A673 (cell line): ENCODE data around the gene KIR2DL3. TPM values are rescaled to one million over a fixed set of nuclear protein-coding genes. Genes with fewer than 3 reads are reported as not detected.
"Not testable (repeated sequence)": the region's sequence is repeated elsewhere in the genome, so short reads cannot be mapped to it uniquely, and the experiment has no call there.

Source experiments
- Bru-seq: library from RNA; stranded (reverse); fragments of 400-500 nt; gene quantifications from one replicate; lab custom pipeline; 2021; lab: Mats Ljungman, UMichigan
- BruChase-seq, 2 experiments: library from RNA; stranded (reverse); fragments of 400-500 nt; gene quantifications; one replicate each; lab custom pipeline; 2021; lab: Mats Ljungman, UMichigan
- BruUV-seq: library from RNA; stranded (reverse); fragments of 400-500 nt; replicated peaks from 2 replicates; lab custom pipeline; 2021; lab: Mats Ljungman, UMichigan
- CTCF ChIA-PET: fragments of 300-600 bp; sonication (Branson Sonifier 250); formaldehyde crosslinking; loops from one replicate; lab custom pipeline; 2022; ENCODE audit warnings: antibody characterized with exemption; lab: Charles Lee
- POLR2A ChIA-PET: fragments of 300-600 bp; sonication (Branson Sonifier 250); formaldehyde crosslinking; loops from one replicate; lab custom pipeline; 2022; ENCODE audit warnings: antibody characterized with exemption; ENCODE audit not compliant: low non-redundant PET; lab: Charles Lee
- DNase-seq: peaks from one replicate; pipeline ENCODE4 v3.0.0-alpha.2; 2015; ENCODE audit warnings: low spot score
- H3K27ac ChIP-seq: fragments of 200-600 bp; sonication (generic); 2 replicates; pipeline ENCODE4 v1.5.1; 2016; ENCODE audit warnings: mixed run types, low read depth, mild to moderate bottlenecking, mixed read lengths, antibody characterized with exemption, low read length; ENCODE audit not compliant: poor library complexity, severe bottlenecking
- H3K27me3 ChIP-seq: fragments of 200-600 bp; sonication (generic); replicated peaks from 2 replicates; pipeline ENCODE4 v1.6.1; 2017; ENCODE audit warnings: mixed run types, low read depth, mild to moderate bottlenecking, mixed read lengths, antibody characterized with exemption, low read length; ENCODE audit not compliant: insufficient read depth, poor library complexity
- H3K36me3 ChIP-seq: fragments of 200-600 bp; sonication (generic); 2 replicates; pipeline ENCODE4 v1.6.1; 2016; ENCODE audit warnings: mixed run types, mild to moderate bottlenecking, mixed read lengths, antibody characterized with exemption, low read length; ENCODE audit not compliant: insufficient read depth, poor library complexity, severe bottlenecking
- H3K4me1 ChIP-seq: fragments of 200-600 bp; sonication (generic); 2 replicates; pipeline ENCODE4 v1.6.1; 2017; ENCODE audit warnings: mixed run types, mild to moderate bottlenecking, mixed read lengths, antibody characterized with exemption, low read length; ENCODE audit not compliant: insufficient read depth, poor library complexity, severe bottlenecking
- H3K4me3 ChIP-seq: fragments of 200-600 bp; sonication (generic); 2 replicates; pipeline ENCODE4 v1.5.1; 2016; ENCODE audit warnings: low read depth, mixed run types, mild to moderate bottlenecking, mixed read lengths, low read length; ENCODE audit not compliant: poor library complexity, severe bottlenecking
- H3K9me3 ChIP-seq: fragments of 200-600 bp; sonication (generic); 2 replicates; pipeline ENCODE4 v1.6.1; 2016; ENCODE audit warnings: mixed run types, low read depth, mild to moderate bottlenecking, mixed read lengths, antibody characterized with exemption, low read length; ENCODE audit not compliant: poor library complexity, severe bottlenecking
- EZH2 ChIP-seq: fragments of 200-600 bp; sonication (generic); IDR thresholded peaks from 2 replicates; pipeline ENCODE4 v1.6.1; 2017; ENCODE audit warnings: borderline replicate concordance, low read depth, mild to moderate bottlenecking, mixed read lengths, antibody characterized with exemption, low read length; ENCODE audit not compliant: poor library complexity, severe bottlenecking
- intact Hi-C: fragments of 100-400 bp; cut with micrococcal nuclease; formaldehyde crosslinking; loops from one replicate; pipeline ENCODE4 v1.10.0; 2022; ENCODE audit not compliant: unreplicated experiment
- long read RNA-seq: library from polyadenylated mRNA; stranded (forward); transcript quantifications from one replicate; pipeline ENCODE4 v2.0.0, GENCODE V29; 2022
- total RNA-seq: library from RNA; stranded (reverse); gene quantifications from 2 replicates; pipeline ENCODE4 v1.2.3, GENCODE V29; 2021
- TF ChIP-seq, protein P1 (sequence below): fragments of 300-800, 200-600 bp; sonication (generic); conservative IDR thresholded peaks from 2 replicates; pipeline ENCODE4 v1.5.1; 2017; ENCODE audit warnings: low read depth, mild to moderate bottlenecking, antibody characterized with exemption, low read length, moderate library complexity, mixed read lengths

The KIR2DL3 gene
- not detected in 2 replicates for total RNA-seq
- Bru-seq, nascent RNA, result not detected
- not detected for BruChase-seq, experiment 1, labeled RNA remaining after a 2-hour chase
- not detected for BruChase-seq, experiment 2, labeled RNA remaining after a 6-hour chase
- long read RNA-seq, result 0 reads

DNA sequence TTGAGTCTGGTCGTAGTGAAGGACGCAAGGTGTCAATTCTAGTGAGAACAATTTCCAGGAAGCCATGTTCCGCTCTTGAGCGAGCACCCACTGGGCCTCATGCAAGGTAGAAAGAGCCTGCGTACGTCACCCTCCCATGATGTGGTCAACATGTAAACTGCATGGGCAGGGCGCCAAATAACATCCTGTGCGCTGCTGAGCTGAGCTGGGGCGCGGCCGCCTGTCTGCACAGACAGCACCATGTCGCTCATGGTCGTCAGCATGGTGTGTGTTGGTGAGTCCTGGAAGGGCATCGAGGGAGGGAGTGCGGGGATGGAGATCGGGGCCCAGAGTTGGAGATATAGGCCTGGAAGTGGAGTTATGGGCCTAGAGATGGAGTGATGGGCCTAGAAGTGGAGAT, at the start of gene KIR2DL3:
TSS of gene KIR2DL3 (plus strand) at position 208 of the 400 bp plus-strand sequence. CDS start at position 241, 33 bp downstream.
- H3K9me3 ChIP-seq, H3K4me1 ChIP-seq, H3K27me3 ChIP-seq, H3K36me3 ChIP-seq, POLR2A ChIA-PET, BruUV-seq, H3K4me3 ChIP-seq, H3K27ac ChIP-seq, CTCF ChIA-PET, DNase-seq: not testable (repeated sequence)
- intact Hi-C loops, result loop anchor here (5.0 kb wide), 1 partner anchor 109 kb away; no protein-coding TSS in a partner anchor

DNA sequence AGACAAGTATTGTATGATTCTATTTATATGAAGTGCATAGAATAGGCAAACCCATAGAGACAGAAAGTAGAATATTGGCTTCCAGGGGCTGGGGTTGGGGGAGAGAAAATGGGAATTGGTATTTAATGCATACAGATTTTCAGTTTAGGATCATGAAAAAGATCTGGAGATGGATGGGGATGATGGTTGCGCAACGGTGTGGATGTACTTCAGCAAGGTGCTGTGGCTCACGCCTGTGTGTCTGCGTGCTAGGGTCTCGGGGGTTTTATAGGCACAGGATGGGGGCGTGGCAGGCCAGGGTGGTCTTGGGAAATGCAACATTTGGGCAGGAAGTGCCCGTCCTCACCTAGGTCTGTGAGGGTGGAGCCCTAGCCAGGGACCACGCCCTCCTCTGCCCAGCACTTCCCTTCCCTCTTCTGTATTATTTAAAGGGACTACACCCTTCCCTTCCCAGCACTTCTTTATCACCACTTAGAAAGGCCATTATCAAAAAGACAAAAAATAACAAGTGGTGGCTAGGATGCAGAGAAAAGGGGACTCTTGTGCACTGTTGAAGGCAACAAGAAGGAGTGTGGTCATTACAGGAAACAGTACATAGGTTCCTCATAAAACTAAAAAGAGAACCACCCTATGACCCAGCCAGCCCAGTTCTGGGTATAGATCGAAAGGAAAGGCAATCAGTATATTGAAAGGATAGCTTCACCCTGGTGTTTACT, 46.6 kb upstream of the KIR2DL3 start:
- BruUV-seq, result no TSS peak
- Histone ChIP-seq H3K27ac (no peak overlapping the region), H3K4me3 (no peak overlapping the region), H3K36me3 (no peaks in the 10 kb centered on the region), H3K27me3 (peaks cover 44% of the 10 kb centered on the region), H3K9me3 (no peaks in the 10 kb centered on the region), H3K4me1 (no peaks in the 10 kb centered on the region)
- POLR2A ChIA-PET, result no interaction called here
- intact Hi-C loops, result no loop called here
- CTCF ChIA-PET, result no interaction called here
- TF ChIP-seq, protein P1, sequence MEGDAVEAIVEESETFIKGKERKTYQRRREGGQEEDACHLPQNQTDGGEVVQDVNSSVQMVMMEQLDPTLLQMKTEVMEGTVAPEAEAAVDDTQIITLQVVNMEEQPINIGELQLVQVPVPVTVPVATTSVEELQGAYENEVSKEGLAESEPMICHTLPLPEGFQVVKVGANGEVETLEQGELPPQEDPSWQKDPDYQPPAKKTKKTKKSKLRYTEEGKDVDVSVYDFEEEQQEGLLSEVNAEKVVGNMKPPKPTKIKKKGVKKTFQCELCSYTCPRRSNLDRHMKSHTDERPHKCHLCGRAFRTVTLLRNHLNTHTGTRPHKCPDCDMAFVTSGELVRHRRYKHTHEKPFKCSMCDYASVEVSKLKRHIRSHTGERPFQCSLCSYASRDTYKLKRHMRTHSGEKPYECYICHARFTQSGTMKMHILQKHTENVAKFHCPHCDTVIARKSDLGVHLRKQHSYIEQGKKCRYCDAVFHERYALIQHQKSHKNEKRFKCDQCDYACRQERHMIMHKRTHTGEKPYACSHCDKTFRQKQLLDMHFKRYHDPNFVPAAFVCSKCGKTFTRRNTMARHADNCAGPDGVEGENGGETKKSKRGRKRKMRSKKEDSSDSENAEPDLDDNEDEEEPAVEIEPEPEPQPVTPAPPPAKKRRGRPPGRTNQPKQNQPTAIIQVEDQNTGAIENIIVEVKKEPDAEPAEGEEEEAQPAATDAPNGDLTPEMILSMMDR, result no peak
- no peak for TF ChIP-seq EZH2
- no peak for DNase-seq

DNA sequence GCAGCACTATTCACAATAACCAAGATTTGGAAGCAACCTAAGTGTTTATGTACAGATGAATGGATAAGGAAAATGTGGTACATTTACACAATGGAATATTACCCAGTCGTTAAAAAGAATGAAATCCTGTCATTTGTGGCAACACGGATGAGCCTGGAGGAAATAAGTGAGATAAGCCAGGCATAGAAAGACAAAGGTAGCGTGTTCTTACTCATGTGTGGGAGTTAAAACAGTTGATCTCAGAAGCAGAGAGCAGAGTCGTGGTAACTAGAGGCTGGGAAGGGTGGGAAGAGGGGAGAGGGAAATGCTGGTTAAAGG, 46.1 kb upstream of the KIR2DL3 start:
- no peaks in the 10 kb centered on the region for H3K9me3 ChIP-seq
- intact Hi-C loops, result no loop called here
- H3K27me3 ChIP-seq, result peaks cover 39% of the 10 kb centered on the region
- CTCF ChIA-PET, result no interaction called here
- no peak for DNase-seq
- no peak overlapping the region for H3K27ac ChIP-seq
- TF ChIP-seq, protein P1, result no peak
- no peak for TF ChIP-seq EZH2
- POLR2A ChIA-PET, result no interaction called here
- BruUV-seq, result no TSS peak
- H3K4me3 ChIP-seq, result no peak overlapping the region
- H3K36me3 ChIP-seq, result no peaks in the 10 kb centered on the region
- no peaks in the 10 kb centered on the region for H3K4me1 ChIP-seq

DNA sequence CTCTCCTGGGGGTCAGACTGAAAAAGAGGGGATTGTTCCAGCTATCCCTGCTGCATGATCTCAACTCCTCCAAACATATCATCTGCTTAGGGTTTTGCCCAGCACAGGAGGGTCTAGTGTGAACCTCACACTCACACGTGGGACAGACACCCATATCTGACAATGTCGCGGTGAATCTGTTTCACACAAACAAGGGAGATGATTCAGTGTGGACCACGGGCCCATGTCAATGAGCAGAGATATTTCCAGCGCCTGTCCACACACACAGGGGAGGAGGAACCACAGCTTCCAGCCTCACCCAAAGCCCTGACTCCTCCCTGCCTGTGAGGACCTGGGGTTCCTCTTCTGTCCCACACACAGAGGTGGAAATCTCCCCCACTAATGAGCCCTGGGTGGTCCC, 43.7 kb upstream of the KIR2DL3 start:
- intact Hi-C loops, result no loop called here
- no peak for DNase-seq
- Histone ChIP-seq H3K9me3 (no peaks in the 10 kb centered on the region), H3K27ac (no peak overlapping the region), H3K4me3 (no peak overlapping the region), H3K4me1 (no peaks in the 10 kb centered on the region), H3K36me3 (no peaks in the 10 kb centered on the region), H3K27me3 (peaks cover 29% of the 10 kb centered on the region)
- POLR2A ChIA-PET, result no interaction called here
- CTCF ChIA-PET, result no interaction called here
- BruUV-seq, result no TSS peak
- TF ChIP-seq, protein P1, result no peak
- no peak for TF ChIP-seq EZH2
